ENCODE results near the gene FBXO34.

FBXO34 gene

GRCh38 chr14:55272922-55273321 lies 1.7 kb downstream of the FBXO34 start:
- no peak for DNase-seq

GRCh38 chr14:55274146-55274545 lies 2.9 kb downstream of the FBXO34 start:
- no peak for DNase-seq

- DNase-seq: no peak
Observed at GRCh38 chr14:55274751-55275150, 3.5 kb downstream of the FBXO34 start.

- no peak for DNase-seq
Observed at GRCh38 chr14:55276736-55277135, 5.5 kb downstream of the FBXO34 start.

GRCh38 chr14:55277972-55278740 lies 6.9 kb downstream of the FBXO34 start:
- DNase-seq: no peak

- DNase-seq: no peak
Observed at GRCh38 chr14:55279384-55279783, 8.2 kb downstream of the FBXO34 start.

- no peak for DNase-seq
Observed at GRCh38 chr14:55281316-55281839, 10.2 kb downstream of the FBXO34 start.

GRCh38 chr14:55285048-55285652 lies 13.9 kb downstream of the FBXO34 start:
- DNase-seq: no peak

GRCh38 chr14:55288439-55288838 lies 17.2 kb downstream of the FBXO34 start:
- DNase-seq: no peak

- no peak for DNase-seq
Observed at GRCh38 chr14:55291480-55292081, 20.4 kb downstream of the FBXO34 start.

- DNase-seq: no peak
Observed at GRCh38 chr14:55294603-55295002, 23.4 kb downstream of the FBXO34 start.

GRCh38 chr14:55297611-55298499 lies 26.6 kb downstream of the FBXO34 start:
- DNase-seq: no peak

- DNase-seq: no peak
Observed at GRCh38 chr14:55298500-55298822, 27.2 kb downstream of the FBXO34 start.

GRCh38 chr14:55301437-55302121 lies 30.4 kb downstream of the FBXO34 start:
- DNase-seq: no peak

- DNase-seq: no peak
Observed at GRCh38 chr14:55302367-55303124, 31.3 kb downstream of the FBXO34 start.

GRCh38 chr14:55303125-55303499 lies 31.9 kb downstream of the FBXO34 start:
- no peak for DNase-seq

GRCh38 chr14:55303691-55304145 lies 32.5 kb downstream of the FBXO34 start:
- DNase-seq: no peak

GRCh38 chr14:55306938-55307589 lies 35.8 kb downstream of the FBXO34 start:
- DNase-seq: no peak

- DNase-seq: no peak
Observed at GRCh38 chr14:55309154-55309553, 37.9 kb downstream of the FBXO34 start.

GRCh38 chr14:55309761-55310365 lies 38.6 kb downstream of the FBXO34 start:
- no peak for DNase-seq
